EL (cell line): ENCODE results near the gene SMIM14.
"Not testable (repeated sequence)": the region's sequence is repeated elsewhere in the genome, so short reads cannot be mapped to it uniquely, and the experiment has no call there.

ENCODE experiments used
- DNase-seq: peaks from one replicate; pipeline ENCODE4 v3.0.0-alpha.2; 2016

SMIM14 gene

GRCh38 chr4:39638354-39639239 lies at the start of gene SMIM14:
TSS of gene SMIM14 (minus strand) at chr4:39638865. CDS start at chr4:39605145, 33,720 bp downstream.
- peak; percentile 98 for DNase-seq

DNA sequence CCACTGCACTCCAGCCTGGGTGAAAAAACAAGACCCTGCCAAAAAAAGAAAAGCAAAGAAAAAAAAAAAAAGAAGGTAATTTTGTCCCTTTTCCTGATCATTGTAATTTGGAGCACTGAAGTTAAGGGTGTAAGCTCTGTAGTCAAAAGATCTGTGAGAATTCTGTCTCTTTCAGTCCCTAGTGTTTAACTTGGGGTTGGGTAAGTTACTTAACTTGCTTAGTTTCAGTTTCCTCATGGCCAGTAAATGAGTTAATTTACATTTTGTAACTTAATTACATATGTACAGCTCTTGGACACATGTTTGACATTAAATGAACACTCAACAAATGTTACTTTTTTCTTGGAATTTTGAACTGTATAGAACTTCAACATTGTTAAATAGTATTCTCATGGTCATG lies 48.3 kb upstream of the SMIM14 start:
- no peak for DNase-seq

DNA sequence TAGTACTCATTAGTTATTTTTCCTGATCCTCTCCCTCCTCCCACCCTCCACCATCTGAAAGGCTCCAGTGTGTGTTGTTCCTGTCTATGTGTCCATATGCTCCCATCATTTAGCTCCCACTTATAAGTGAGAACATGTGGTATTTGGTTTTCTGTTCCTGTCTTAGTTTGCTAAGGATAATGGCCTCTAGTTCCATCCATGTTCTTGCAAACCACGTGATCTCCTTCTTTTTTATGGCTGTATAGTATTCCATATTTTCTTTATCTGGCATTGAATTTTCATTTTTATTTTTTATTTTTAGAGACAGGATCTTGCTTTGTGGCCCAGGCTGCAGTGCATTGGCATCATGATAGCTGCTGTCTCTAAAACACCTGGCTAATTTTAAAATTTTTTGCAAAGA lies 47.3 kb upstream of the SMIM14 start:
- DNase-seq = no peak

DNA sequence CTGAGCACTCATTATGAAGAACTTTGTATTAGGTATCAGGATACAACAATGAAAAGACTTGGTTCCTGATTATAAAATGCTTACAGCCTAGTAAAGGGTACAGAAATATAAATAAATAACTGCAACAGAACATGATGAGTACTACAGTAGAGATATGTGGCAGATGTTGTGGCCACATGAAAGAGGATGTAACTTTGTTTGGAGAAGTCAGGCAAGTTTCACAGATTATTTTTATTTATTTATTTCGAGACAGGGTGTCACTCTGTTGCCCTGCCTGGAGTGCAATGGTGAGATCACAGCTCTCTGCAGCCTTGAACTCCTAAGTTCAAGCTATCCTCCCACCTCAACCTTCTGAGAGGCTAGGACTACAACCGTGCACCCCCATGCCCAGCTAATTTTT lies 43.5 kb upstream of the SMIM14 start:
- DNase-seq = no peak

DNA sequence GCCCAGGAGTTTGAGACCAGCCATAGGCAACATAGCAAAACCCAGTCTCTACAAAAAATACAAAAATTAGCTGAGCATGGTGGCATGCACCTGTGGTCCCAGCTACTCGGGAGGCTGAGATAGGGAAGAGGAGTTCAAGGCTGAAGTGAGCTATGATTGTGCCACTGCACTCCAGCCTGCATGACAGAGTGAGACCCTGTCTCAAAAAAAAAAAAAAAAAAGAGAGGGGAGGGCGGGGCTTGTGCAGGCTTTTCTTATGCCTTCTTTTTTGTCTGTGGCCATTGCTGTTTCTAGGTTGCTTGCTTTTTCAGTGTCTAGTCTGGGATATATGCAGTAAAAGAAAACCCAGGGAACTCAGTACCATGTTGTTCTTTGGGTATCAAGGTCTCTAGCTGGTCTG lies 42.3 kb upstream of the SMIM14 start:
- DNase-seq = not testable (repeated sequence)

DNA sequence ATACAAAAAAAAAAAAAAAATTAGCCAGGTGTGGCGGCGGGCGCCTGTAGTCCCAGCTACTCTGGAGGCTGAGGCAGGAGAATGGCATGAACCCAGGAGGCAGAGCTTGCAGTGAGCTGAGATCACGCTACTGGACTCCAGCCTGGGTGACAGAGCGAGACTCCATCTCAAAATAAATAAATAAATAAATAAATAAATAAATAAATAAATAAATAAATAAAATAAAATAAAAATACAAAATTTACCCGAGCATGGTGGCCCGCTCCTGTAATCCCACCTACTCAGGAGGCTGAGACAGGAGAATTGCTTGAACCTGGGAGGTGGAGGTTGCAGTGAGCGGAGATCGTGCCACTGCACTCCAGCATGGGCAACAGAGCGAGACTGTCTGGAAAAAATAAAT lies 37.0 kb upstream of the SMIM14 start:
- not testable (repeated sequence) for DNase-seq

DNA sequence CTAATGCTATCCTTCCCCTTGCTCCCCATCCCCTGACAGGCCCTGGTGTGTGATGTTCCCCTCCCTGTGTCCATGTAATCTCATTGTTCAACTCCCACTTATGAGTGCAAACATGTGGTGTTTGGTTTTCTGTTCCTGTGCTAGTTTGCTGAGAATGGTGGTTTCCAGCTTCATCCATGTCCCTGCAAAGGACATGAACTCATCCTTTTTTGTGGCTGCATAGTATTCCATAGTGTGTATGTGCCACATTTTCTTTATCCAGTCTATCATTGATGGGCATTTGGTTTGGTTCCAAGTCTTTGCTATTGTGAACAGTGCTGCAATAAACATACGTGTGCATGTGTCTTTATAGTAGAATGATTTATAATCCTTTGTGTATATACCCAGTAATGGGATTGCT lies 31.6 kb upstream of the SMIM14 start:
- DNase-seq = not testable (repeated sequence)

- no peak for DNase-seq
Measured at GRCh38 chr4:39668887-39669286, 30.2 kb upstream of the SMIM14 start.

- no peak for DNase-seq
Measured at GRCh38 chr4:39667706-39668105, 29.0 kb upstream of the SMIM14 start.

- peak; percentile 30 for DNase-seq
Measured at GRCh38 chr4:39664828-39665731, 26.4 kb upstream of the SMIM14 start.

GRCh38 chr4:39662683-39663082 lies 24.0 kb upstream of the SMIM14 start:
- DNase-seq = no peak

DNA sequence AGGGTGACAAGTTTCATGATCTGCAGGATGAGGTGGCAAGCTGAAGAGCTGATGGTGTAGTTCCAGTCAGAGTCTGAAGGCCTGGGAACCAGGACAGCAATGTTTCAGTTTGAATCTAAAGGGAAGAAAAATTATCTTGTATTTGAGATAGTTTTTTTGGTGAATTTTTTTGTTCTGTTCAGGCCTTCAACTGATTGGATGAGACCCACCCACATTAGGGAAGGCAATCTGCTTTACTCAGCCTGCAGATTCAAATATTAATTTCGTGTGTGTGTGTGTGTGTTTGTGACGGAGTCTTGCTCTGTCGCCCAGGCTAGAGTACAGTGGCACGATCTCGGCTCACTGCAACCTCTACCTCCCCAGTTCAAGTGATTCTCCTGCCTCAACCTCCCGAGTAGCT lies 22.1 kb upstream of the SMIM14 start:
- no peak for DNase-seq

DNA sequence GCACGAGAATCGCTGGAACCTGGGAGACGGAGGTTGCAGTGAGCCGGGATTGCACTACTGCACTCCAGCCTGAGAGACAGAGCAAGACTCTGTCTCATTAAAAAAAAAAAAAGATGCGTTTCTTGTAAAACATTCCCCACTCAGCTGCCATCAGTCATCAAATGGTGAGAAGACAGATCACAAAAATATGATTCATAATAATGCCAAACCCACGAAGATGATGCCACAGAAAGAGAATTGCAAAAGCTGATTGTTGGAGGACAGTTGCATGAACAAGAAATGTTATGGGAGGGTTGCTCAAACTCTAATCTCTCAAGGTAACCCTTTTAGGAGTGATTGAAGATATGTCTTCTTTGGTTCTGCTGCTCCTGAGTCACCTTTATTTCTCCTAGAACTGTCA lies 21.4 kb upstream of the SMIM14 start:
- DNase-seq = peak; percentile 10

GRCh38 chr4:39658756-39659155 lies 20.1 kb upstream of the SMIM14 start:
- no peak for DNase-seq

DNA sequence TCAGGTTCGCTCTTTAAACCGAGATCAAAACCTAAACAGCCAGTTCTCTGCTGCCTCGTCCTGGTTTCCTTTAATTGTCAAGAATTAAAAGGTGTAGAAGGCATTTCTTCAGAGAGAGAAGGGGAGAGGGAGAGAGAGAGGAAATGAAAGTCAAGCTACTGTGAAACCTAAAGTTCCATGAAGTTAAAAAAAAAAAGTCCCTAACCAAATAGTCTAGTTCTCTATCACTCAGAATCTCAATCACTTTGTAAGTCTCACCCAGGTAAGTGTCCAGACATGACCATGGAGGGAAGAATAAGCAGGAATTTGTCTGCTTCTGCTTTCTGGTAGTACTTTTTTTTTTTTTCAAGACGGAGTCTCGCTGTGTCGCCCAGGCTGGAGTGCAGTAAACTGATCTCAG lies 18.8 kb upstream of the SMIM14 start:
- no peak for DNase-seq

DNA sequence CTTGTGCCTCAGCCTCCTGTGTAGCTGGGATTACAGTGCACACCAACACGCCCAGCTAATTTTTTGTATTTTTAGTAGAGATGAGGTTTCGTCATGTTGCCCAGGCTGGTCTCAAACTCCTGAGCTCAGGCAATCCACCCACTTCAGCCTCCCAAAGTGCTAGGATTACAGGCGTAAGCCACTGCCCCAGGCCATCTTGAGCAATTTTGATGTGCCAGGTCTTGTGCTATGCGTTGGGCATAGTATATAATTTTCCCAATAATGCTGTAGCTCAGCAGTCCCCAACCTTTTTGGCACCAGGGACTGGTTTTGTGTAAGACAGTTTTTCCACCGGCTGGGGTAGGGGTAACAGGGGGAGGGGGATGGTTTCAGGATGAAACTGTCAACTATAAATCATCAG lies 18.0 kb upstream of the SMIM14 start:
- not testable (repeated sequence) for DNase-seq

DNA sequence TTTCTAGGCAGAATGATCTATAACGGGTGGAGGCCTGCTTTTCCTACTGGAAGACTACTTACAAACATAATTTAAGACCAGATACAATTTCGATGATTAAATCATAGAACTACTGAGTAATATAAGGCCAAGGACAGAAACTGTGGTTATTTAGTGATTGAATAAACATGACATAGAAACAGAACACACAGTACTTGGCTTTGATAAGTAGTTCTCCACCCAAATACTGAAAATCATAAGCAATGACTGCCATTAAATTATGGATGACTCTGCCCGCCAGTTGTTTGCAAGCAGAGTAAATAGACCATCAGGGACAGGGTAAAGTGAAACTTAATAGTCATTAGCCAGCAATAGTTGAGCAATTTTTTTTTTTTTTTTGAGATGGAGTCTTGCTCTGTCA lies 17.2 kb upstream of the SMIM14 start:
- no peak for DNase-seq

GRCh38 chr4:39655211-39655610 lies 16.5 kb upstream of the SMIM14 start:
- DNase-seq = no peak

- not testable (repeated sequence) for DNase-seq
Measured at GRCh38 chr4:39651586-39651985, 12.9 kb upstream of the SMIM14 start.

- DNase-seq = no peak
Measured at GRCh38 chr4:39649639-39650265, 11.1 kb upstream of the SMIM14 start.

GRCh38 chr4:39648827-39649558 lies 10.3 kb upstream of the SMIM14 start:
- DNase-seq = no peak

GRCh38 chr4:39648213-39648612 lies 9.5 kb upstream of the SMIM14 start:
- no peak for DNase-seq
